ENCODE measurements around the gene MAP2K3.

MAP2K3 gene

GRCh38 chr17:21284319-21285163 lies at the start of gene MAP2K3:
Gene MAP2K3 (plus strand): TSS chr17:21284711. CDS start chr17:21284921, 210 bp downstream.
- peak; percentile 98 for DNase-seq (ENCODE audit: low read depth)

DNA sequence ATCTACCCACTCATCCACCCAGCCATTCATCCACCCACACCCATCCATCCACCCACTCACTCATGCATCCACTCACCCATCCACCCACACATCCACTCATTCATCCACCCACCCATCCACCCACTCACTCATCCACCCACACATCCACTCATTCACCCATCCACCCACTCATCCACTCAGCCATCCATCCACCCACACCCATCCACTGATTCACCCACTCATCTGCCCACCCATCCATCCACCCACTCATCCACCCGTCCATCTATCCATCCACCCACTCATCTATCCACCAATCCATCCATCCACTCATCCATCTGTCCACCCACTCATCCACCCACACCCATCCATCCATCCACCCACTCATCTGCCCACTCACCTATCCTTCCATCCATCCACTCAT lies 48.6 kb upstream of the MAP2K3 start:
- no peak for DNase-seq (ENCODE audit: low read depth)

DNA sequence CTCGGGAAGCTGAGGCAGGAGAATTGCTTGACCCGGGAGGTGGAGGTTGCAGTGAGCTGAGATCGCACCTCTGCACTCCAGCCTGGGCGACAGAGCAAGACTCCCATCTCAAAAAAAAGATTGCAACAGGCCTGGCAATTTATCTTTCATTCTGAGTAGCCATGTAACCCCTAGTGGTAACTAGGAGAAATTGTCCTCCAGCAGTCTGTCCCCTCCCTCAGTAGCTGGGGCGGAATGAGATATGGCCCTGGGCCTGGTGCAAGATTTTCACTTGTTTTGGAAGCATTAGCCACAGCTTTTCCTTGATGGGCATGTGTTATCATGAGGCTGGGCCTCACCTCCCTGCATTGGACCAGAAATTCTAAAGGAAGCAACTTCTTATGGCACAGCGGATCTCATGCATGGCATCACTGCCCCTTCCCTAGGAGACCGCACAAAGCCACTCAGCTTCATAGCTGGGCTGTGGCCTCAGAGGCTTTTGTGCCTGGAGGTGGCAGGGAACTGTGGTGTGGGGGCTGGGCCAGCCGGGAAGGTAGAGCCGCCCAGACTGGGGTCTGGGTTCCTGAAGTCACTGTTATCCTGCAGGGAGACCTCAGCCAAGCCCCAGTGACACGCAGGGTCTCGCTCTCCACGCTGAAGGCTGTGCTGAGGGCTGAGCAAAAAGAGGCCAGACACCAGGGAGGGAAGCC lies 44.7 kb upstream of the MAP2K3 start:
- DNase-seq (ENCODE audit: low read depth), result no peak

DNA sequence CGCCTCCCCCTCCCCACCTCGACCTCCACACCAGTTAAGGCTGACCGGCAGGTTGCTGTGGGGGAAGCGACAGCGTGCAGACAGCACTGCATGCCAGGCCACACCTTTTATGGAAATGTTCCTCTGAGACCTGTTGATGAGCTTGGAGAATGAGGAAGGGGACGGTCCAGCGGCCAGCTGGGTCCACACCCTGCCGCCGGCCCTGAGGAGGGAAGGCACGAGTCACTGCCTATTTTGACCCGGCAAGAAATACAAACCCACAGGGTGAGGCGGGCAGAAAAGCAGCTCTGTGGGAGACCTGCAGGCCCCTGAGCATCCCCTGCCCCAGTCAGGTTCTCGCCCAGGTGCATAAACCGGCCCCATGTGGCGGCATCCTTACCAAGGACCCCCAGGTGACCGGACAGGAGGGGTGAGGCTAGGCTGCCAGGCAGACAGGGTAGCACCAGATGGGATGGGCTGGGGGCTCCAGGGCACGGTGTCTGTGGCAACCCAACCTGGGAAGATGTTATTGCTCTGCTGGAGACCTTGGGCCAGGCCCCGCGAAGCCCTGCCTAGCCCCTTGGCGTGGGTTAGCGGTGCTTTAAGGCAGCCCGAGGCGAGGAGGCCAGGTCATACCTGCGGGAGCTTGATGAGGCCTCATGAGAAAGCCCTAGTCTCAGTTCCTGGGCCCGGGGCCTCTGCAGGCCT lies 44.0 kb upstream of the MAP2K3 start:
- DNase-seq (ENCODE audit: low read depth), result no peak

GRCh38 chr17:21241564-21241963 lies 42.9 kb upstream of the MAP2K3 start:
- DNase-seq (ENCODE audit: low read depth), result no peak

DNA sequence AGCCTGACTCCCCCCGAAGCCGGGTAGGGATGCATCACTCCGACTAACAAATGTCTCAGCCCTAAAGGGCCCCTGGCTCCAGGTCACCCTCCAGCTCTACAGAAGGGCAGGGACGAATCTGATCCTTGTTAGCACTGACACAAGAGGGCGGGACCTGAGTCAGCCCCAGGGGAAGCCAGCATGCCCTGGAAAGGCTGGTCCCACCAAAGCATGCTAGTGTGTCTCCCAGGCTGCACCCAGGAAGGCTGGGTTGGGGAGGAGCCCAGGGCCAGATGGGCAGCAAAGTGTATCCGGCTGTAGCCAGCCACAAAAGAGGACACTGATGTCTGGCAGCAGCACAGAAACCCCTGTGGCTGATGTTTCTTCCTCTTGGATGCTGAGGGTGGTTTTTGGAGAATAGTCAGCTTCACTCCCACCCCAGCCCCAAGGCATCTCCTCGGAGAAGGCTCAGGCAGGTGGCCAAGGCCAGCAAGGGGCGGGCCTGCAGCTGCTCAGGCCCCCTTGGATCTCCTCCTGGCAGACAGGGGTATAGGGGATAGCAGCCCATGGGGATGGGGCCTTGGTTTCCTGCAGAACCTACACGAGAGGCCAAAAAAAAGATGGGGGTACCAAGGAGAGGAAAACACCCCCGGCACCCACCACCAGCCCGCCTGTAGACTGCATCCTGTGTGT lies 42.3 kb upstream of the MAP2K3 start:
- no peak for DNase-seq (ENCODE audit: low read depth)

DNA sequence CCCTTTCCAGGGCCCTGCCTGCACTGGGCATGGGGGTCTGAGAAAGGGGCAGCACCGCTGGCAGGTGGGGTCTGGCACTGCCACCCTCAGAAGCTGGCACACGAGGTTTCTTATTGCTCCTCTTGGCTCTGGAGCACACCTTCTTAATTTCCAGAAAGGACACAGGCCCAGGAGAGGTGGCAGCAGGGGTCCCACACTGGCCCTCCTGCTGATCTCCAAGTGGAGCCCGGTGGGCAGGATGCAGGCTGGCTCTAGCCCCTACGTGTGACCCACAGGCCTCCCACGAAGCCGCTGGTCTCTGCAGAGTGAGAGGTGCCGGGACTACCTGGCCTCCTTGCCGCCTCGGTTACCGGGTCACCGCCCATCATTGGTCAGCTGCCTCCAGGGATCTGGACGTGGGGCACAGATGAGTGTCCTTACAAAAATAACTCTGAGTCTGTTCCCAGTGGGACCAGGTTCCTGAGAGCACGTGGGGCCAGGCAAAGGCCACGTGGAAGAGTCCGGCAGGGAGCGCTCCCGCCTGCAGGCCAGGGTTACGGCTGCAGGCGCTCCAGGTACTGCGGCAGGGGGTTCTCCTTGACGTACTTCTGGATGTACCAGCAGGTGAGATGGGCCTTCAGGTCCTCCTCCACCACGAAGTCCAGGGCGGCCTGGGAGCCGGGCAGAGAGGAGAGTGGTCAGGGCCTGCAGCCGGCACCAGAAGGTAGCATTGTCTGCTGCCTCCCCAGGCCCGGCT lies 41.6 kb upstream of the MAP2K3 start:
- no peak for DNase-seq (ENCODE audit: low read depth)

- no peak for DNase-seq (ENCODE audit: low read depth)
These were observed 40.8 kb upstream of the MAP2K3 start for GRCh38 chr17:21243516-21244303.

GRCh38 chr17:21245639-21246084 lies 38.8 kb upstream of the MAP2K3 start:
- no peak for DNase-seq (ENCODE audit: low read depth)

- DNase-seq (ENCODE audit: low read depth), result no peak
These were observed 37.8 kb upstream of the MAP2K3 start for GRCh38 chr17:21246698-21247097.

DNA sequence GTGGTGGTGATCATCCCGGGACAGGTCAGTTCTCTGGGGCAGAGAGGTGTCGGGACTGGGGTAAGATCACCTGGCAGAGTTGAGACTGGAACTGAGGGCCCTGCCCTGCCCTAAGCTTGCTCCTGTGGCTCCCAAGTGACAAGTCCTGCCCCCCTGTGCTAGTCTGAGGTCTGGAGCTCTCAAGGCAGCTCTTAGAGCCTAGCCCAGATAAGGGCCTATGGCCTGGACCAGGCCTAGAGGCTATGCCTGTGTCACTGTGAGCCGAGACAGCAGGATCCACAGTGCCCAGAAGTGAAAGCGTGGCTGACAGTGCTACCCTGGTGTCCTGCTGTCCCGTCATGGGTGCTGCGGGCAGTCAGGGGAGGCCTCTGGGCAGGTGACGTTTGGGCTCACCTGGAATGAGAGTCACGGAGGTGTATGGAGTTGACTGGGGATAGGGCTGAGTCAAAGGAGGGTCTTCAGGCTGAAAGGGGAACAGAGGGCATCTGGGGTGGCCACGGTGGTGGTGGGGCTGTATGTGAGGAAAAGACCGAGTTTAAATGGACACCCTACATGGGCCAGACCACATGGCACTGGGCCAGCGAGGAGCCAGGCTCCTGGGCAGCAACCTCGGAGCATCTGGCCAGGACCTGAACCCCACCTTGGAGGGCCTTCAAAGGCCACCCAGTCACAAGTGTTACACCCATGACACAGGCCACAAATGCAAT lies 36.8 kb upstream of the MAP2K3 start:
- no peak for DNase-seq (ENCODE audit: low read depth)

- DNase-seq (ENCODE audit: low read depth), result no peak
These were observed 36.0 kb upstream of the MAP2K3 start for GRCh38 chr17:21248500-21248899.

DNA sequence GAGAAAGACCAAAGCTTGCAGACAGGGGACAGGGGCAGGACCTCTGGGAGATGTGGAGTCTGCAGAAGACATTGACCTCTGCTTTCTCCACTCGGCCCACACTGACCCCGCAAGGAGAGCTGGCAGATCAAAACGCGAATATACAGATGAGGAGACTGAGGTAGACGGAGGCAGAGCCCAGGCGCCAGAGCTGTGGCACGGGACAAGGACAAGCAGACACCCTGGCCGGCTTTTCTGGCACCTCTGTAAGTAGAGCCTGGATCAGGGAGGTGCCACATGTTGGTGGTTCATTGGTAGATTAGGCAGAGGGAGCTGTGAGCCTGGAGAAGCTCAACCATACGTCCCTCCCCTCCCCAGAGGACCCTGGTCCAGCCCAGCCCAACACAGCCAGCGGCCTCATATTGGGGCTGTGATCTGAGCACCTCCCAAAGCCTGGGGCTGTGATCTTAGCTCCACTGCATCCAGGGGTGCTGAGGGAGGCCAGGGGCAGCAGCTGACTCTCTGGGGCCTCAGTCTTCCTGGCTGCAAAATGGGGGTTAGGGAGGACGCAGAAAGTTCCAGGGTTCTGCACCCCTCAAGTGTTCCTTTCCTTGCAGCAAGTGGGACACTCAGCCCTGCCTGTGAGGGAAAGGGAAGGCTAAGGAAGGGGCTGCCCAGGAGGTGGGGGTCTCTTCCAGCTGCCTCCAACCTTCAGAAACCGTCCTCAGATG lies 35.3 kb upstream of the MAP2K3 start:
- DNase-seq (ENCODE audit: low read depth), result no peak

DNA sequence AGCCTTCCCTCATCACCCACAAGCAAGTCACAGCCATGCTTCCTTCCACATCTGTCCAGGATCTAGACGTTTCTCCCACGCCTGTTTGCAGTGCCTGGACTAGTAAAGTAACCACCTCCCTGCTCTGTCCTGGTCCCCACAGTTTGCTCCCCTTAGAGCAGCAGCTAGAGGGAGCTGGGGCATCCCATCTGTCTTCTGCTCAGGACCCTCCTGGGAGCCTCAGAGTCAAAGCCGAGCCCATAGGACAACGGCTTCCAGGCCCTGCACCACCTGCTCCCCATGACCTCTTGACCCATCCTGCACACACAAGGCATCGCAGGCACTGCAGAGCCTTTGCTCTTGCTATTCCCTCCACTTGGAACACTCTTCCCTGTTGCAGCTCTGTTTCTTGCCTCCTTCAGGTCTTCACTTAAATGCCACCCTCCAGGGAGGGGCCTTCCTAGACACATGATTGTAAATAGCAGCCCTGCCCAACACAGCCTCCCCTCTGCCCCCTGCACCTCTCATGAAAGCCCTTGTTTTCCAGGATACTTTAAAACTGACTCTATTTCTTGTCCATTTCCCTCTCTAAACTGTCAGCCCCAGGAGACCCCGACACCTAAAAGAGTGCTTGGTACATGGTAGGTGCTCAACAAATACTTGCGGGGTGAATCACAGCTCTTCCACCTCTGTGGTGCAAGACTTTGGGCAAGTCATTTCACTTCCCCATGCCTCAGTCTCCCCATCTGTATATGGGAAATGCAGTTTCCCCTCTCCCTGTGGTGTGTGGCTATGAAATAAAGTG lies 34.4 kb upstream of the MAP2K3 start:
- no peak for DNase-seq (ENCODE audit: low read depth)

- no peak for DNase-seq (ENCODE audit: low read depth)
These were observed 33.7 kb upstream of the MAP2K3 start for GRCh38 chr17:21250854-21251253.

DNA sequence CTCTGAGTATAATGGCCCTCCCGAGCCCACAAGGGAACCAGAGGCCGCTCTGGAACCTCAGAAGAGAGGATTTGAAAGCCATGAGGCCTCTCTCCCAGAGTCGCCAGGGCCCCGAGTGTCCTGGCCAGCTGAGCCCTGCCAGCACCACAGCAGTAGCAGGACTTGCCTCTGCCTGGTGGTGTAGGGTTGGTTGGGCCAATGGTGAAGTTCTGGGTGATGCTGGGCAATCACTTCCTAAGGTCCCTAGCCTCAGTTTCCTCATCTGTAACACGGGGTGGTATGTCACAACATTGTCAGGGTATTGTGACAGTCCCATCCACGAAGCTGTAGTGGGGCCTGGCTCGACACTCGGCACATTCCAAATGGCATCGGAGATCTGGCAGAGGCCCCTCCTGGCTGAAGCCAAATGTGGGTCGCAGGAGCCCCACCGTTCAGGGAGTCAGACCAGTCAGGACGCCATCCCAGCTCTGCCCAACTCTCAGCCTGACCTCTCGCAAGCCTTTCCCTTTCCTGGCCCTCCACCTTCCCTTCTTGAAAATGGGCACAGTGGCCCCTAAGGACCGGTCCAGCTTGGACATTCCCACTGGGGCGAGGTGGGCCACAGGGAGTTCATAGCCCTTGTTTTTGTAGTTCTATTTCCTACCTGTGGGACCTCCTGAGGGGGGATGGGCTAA lies 33.0 kb upstream of the MAP2K3 start:
- no peak for DNase-seq (ENCODE audit: low read depth)

DNA sequence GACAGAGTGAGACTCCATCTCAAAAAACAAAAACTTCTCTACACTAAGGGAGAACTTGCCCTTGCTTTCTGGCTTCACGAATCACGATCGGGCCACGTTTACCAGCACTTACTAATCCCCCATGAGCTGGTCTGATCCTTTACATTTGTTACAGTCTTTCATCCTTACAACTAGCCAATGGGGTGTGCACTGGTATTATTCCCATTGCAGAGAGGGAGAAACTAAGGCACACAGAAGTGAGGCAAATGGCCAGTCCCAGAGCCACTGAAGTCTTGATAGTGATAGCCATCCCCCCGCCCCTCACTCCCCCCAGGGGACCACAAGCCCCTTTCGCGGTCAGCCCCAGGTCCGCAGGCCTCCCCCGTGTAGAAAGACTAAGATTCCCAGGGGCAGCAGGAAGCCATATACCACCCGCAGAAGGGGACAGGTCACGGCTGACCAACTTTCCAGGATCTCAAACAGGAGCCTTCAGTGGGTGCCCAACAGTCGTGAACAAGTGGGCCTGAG lies 32.2 kb upstream of the MAP2K3 start:
- DNase-seq (ENCODE audit: low read depth), result no peak
